Middle frontal gyrus (tissue), 1 donor: ENCODE results near the gene UNC5B.

Experiments used
- DNase-seq: peaks from one replicate; pipeline ENCODE4 v3.0.0-alpha.2; 2015; ENCODE audit warnings: low spot score; ENCODE audit errors: extremely low spot score

The UNC5B gene

DNA sequence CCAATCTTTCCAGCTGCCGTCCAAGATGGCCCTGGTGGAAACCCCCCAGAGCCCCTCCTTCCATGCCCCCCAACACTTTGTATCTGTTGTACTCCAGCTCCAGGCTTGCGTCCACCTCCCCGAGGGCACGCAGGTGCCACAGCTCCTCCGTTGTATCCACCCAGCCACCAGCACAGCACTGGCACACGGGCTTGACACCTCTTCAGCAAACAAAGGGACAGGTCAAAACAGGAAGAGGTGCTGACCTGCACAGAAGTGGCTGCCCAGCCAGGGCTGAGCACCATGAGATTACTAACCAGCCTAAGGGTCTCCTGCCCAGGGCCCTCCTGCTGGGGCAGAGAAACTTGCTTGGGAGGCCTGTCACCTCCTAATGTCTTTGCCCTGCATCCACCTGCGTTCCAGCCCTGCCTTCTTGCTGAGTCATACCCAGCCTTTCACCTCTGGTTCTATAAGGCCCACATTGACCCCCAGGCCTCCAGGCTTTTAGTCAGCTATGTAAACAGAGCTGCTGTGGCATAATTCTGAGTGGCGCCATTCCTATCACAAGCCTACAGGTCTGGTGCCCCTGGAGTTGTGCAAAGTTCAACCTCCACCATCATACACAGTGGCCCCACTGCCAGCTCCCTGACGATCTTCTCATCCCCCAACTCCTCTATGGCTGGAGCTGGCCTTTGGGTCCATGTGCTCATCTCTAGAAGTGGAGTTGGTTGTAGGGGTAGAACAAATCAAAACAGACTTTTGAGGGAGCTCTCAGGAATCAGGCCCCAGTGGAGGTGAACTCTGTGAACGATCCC lies 127.6 kb downstream of the UNC5B start:
- no peak for DNase-seq

DNA sequence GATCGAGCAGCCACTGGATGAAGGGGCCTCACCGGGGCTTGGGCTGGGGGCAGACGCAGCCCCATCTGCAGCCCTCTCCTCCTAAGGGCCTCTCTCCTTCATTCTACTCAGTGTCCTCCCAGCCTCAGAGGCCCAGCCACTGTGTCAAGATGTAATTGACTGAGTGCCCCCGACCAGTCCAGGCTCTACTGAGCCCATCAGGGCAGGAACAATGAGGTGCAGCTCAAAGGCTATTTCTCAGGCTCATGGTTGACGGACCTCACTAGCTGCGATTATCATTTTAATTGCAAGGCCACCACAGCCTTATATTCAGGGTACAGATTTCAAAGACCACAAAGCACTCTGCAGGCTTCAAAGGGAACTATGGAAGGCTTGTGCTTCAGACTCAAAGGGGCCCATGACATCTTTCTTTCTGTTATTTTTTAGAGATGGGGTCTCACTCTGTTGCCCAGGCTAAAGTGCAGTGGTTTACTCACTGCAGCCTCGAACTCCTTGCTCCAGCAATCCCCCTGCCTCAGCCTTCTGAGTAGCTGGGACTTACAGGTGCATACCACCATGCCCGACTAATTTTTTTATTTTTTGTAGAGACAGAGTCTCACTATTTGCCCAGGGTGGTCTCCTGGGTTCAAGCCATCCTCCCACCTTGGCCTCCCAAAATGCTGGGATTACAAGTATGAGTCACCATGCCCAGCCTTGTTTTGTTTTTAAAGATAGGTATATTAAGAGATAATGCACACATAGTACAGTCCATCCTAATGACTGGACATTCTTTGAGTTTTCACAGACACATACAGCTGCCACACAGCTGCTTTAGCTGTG lies 130.4 kb downstream of the UNC5B start:
- no peak for DNase-seq

DNA sequence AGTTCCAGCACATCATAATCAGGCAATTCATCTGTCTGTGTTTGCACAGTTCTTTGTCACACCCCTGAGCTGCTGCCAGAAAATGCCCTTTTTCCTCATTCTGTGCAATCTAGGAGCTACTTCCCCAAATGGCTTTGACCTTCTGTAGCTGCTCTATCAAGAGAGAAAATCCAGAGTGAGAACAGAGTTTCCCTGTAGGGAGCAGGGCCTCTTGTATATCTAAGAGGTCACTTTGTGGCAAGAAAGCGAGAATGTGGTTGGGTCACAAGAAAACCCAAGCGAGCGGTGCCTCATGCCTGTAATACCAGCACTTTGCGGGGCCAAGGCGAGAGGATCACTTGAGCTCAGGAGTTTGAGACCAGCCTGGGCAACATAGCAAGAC lies 131.0 kb downstream of the UNC5B start:
- no peak for DNase-seq

DNA sequence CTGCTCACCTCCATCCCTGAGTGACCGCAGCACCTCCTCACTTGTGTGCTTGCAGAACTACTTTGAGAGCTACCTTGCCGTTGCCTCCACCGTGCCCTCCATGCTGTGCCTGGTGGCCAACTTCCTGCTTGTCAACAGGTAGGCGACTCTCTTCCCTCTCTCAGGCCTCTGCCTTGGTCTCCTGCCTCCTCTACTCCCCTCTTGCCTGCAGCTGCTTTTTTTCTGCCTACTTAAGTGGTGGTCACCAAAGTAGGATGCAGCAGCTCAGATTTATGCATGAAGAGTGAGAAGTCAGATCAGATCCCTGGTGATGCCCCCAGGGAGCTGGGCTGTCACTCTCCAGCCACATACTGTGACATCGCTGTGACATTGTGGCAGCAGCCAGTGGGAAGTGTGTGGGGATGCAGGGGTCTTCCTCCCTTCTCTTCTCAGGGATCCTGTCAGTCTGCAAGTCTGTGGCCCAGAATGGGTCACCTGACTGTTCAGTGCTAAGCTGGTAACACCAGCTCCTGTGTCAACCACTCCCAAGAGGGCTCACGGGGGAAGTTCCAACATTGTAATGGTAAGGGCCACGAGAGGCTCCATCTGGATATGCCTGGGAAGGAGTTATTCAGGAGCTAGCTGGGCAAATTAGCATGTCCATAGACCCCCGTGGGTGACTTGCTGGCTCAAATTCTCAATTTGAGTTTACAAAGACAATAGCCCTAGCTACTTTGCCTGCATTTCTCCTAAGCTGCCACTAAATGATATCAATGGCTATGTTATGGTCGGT lies 132.0 kb downstream of the UNC5B start:
- no peak for DNase-seq

DNA sequence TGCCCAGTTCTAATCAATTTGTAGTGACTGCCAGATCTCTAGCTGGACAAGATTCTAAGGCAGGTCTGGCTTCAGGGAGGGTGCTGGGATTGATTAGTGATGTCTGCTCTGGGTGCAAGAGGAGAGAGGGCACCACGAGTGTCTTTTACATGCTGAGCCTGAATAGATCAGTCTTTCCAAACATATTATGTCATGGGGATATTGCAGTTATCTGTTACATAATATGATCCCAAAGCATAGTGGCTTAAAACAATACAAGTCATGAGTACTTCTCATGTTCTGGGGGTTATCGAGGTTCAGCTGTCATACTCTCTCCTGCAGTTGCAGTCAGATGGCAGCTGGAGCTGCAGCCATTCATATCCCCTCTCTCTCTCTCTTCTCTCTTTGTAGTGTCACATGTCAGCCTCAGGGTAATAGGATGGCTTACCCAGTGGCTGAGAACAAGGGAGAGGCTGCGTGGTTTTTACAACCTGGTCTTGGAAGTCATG lies 132.7 kb downstream of the UNC5B start:
- DNase-seq = no peak

DNA sequence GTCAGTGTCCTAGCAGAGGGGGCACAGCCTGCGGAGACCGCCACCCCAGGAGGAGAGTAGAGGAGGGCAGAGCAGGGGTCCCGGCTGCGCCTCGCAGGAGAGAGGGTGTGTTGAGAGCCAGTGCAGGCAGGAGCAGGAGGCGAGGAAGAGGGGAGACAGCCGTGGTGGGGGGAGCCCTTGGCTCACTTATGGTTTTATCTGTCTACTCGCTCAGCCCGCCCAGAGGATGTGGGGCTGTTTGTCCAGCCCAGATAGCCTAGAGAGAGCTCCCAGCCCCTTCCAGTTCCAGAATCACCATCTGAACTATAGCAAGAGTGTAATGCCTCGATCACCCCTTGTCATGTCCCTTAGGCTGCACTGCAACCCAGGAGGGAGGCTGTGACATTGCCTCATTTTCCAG lies 133.3 kb downstream of the UNC5B start:
- DNase-seq = no peak

DNA sequence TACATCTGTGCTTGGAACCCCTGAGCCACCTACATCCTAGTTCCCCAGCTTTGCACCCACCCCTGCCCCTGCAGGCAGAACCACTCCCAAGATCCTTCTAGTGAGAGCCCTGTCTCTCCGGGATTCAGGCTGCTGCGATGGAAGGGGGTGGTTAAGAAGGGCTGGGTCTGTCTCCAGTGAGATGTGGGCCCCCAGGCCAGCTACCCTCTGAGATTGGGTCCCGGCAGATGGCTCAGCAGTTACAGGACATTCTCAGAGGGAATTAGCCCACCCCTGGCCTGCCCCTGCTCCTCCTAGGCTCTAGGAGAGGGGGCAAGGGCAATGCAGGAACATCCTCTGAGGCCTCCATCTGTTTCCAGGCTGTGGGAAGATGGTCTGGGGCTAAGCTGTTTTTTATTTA lies 134.4 kb downstream of the UNC5B start:
- DNase-seq = no peak

DNA sequence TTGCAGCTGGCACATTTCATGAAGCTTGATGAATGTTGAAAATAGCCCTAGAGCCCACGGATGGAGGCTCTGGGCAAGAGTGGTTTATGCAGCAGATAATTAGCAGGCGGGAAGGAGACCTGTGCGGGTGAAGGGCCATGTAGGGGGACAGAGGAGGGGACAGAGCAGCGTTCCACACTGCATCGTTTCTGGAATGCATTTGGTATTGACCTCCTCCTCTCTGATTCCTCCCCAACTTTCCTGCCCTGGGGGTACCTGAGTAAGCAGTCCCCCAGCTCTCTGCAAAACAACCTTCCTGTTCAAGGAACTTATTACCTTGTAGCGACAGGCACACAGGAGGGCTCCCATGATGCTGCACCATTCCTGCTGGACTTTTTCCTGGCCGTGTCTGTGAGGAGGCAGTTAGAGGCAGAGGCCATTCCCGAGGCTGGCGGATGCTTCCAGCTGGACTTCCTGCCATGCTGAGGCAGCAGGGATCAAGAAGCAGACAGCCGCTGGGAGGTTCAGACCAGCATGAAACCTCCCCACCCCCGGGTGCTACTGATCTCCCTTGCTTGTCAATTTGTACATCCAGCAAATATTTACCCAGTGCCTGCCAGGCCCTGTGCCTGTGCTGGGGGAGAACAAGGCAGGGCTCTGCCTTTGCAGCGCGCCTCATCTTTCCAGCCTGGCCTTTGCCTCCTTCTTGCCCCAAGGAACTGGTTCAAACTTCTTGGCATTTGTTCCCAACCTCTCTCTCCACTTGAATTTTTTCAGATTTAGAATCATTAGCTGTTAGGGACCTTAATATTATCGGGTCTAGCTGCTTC lies 135.4 kb downstream of the UNC5B start:
- DNase-seq = no peak

DNA sequence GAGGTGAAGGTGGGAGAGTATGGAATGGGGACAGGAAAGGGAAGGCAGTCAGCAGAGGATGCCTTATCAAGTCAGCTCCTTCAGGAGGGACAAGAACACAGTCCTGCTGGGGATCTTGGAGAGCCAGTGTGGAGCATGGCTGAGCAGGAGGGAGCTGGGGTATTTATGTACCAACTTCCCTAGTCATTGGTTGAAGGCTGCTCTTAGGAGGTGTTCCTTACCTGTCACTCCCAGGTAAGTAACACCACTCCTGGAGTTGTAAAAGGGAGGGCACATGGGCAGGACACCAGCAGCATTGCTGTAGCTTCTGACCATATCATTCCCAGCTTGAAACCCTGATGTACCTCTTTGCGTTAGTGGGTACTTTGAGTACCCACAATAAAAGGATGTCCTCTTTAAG lies 136.5 kb downstream of the UNC5B start:
- no peak for DNase-seq

DNA sequence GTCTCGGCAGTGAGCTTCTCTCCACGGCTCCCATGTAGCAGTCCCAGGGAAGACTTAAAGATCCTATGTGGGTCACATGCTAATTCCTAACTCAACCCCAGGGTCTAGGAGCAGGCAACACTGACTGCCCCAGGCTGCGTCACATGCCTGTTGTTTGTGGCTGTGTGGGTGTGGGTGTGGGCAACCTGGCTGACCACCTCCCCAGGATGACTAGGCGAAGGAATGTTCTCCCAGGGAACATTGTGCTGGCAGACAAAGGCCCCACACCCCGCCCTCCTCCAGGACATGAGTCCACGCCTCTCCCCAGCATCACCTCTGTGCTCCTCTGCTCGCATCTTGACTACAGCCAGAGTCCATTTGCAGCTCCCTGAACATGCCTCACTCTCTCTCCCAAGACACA lies 137.0 kb downstream of the UNC5B start:
- DNase-seq = no peak

DNA sequence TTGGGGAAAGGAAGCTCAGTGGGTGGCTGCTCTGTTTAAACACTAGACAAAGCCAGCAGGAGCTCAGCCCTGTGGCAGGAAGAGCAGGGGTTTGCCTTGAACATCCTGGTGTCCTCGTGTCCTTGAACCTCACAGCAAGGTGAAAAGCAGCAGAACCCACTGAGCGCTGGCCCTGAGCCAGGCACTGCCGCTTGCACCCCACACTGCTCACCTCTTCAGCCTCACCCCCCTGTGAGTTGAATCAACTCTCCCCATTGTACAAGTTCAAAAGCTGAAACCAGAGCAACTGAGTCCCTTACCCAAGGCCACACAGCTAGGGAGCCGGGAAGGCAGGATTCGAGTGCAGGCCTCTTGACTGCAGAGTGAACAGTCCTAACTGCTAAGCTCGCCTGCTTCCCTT lies 138.7 kb downstream of the UNC5B start:
- no peak for DNase-seq

DNA sequence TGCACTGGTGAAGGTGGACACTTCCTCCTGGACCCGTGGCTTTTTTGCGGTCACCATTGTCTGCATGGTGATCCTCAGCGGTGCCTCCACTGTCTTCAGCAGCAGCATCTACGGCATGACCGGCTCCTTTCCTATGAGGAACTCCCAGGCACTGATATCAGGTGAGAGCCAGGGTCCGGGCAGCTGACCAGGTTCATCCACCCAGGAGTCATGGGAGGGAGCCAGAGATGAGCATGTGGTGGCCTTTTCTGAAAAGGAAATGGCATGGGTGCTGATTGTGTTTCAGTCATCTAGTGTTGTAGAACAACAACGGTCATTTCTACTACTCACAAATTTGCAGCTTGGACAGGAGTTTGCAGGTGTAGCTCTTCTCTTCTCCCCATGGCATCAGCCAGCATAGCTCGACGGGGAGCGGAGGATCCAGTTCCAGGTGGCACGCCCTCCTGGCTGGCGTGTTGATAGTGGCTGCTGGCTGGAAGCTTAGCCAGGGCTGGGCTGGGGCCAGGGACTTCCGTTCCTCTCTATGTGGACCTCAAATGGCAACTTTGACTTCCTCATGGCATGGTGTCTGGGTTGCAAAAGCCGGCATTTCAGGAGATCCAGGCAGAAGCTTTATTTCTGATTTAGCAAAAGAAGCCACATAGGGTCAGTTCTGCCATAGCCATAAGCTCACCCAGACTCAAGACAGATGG lies 139.4 kb downstream of the UNC5B start:
- DNase-seq = no peak
